ENCODE measurements around the gene CRB1.

Gene CRB1

GRCh38 chr1:197250616-197251015, 17.4 kb upstream of the CRB1 start:
- Histone ChIP-seq H3K27me3 (ENCODE audit: low read length) (no peaks in the 10 kb centered on the region), H3K9me3 (ENCODE audit: insufficient read depth, low read length) (no peaks in the 10 kb centered on the region), H3K36me3 (ENCODE audit: low read length) (no peaks in the 10 kb centered on the region), H3F3A (ENCODE audit: insufficient read depth) (no peaks in the 10 kb centered on the region), H3K79me2 (ENCODE audit: insufficient read depth, low read length) (no peaks in the 10 kb centered on the region), H2AFZ (ENCODE audit: low read depth, low read length, severe bottlenecking) (peak overlapping the region; percentile 20), H3K9me2 (replicated peaks; ENCODE audit: insufficient read depth, low read length) (no peaks in the 10 kb centered on the region), H3K9ac (ENCODE audit: low read length) (no peak overlapping the region), H4K20me1 (ENCODE audit: low read depth, low read length) (no peaks in the 10 kb centered on the region), H3K4me2 (ENCODE audit: low read depth, low read length, poor library complexity, severe bottlenecking) (no peak overlapping the region), H3K4me3 (ENCODE audit: insufficient read depth, low read length, poor library complexity, severe bottlenecking) (no peak overlapping the region), H3K27ac (ENCODE audit: low read depth, low read length) (no peak overlapping the region)
- no peak for TF ChIP-seq CTCF (IDR thresholded peaks at IDR 0.05; ENCODE audit: insufficient read depth, low read length, poor library complexity, severe bottlenecking)

GRCh38 chr1:197252973-197253372, 15.1 kb upstream of the CRB1 start:
- Histone ChIP-seq H3K9me2 (replicated peaks; ENCODE audit: insufficient read depth, low read length) (no peaks in the 10 kb centered on the region), H3K36me3 (ENCODE audit: low read length) (no peaks in the 10 kb centered on the region), H3K9me3 (ENCODE audit: insufficient read depth, low read length) (no peaks in the 10 kb centered on the region), H3K27me3 (ENCODE audit: low read length) (no peaks in the 10 kb centered on the region), H3K9ac (ENCODE audit: low read length) (no peak overlapping the region), H3K27ac (ENCODE audit: low read depth, low read length) (no peak overlapping the region), H3K4me2 (ENCODE audit: low read depth, low read length, poor library complexity, severe bottlenecking) (no peak overlapping the region), H3F3A (ENCODE audit: insufficient read depth) (no peaks in the 10 kb centered on the region), H3K4me3 (ENCODE audit: insufficient read depth, low read length, poor library complexity, severe bottlenecking) (no peak overlapping the region), H4K20me1 (ENCODE audit: low read depth, low read length) (no peaks in the 10 kb centered on the region), H3K79me2 (ENCODE audit: insufficient read depth, low read length) (no peaks in the 10 kb centered on the region), H2AFZ (ENCODE audit: low read depth, low read length, severe bottlenecking) (no peak overlapping the region)
- TF ChIP-seq CTCF (IDR thresholded peaks at IDR 0.05; ENCODE audit: insufficient read depth, low read length, poor library complexity, severe bottlenecking) (no peak), EZH2phosphoT487 (conservative IDR thresholded peaks at IDR 0.05; ENCODE audit: low read length) (no peak)

- Histone ChIP-seq H3K27ac (ENCODE audit: low read depth, low read length) (no peak overlapping the region), H3F3A (ENCODE audit: insufficient read depth) (no peaks in the 10 kb centered on the region), H3K79me2 (ENCODE audit: insufficient read depth, low read length) (no peaks in the 10 kb centered on the region), H3K4me3 (ENCODE audit: insufficient read depth, low read length, poor library complexity, severe bottlenecking) (no peak overlapping the region), H2AFZ (ENCODE audit: low read depth, low read length, severe bottlenecking) (no peak overlapping the region), H4K20me1 (ENCODE audit: low read depth, low read length) (no peaks in the 10 kb centered on the region), H3K9me3 (ENCODE audit: insufficient read depth, low read length) (no peaks in the 10 kb centered on the region), H3K27me3 (ENCODE audit: low read length) (no peaks in the 10 kb centered on the region), H3K4me2 (ENCODE audit: low read depth, low read length, poor library complexity, severe bottlenecking) (no peak overlapping the region), H3K36me3 (ENCODE audit: low read length) (no peaks in the 10 kb centered on the region), H3K9me2 (replicated peaks; ENCODE audit: insufficient read depth, low read length) (no peaks in the 10 kb centered on the region), H3K9ac (ENCODE audit: low read length) (no peak overlapping the region)
- no peak for TF ChIP-seq CTCF (IDR thresholded peaks at IDR 0.05; ENCODE audit: insufficient read depth, low read length, poor library complexity, severe bottlenecking)
- TF ChIP-seq EZH2phosphoT487 (conservative IDR thresholded peaks at IDR 0.05; ENCODE audit: low read length): no peak
These were observed 13.2 kb upstream of the CRB1 start for GRCh38 chr1:197254866-197255265.

Data from SU-DHL-6 (cell line).